ENCODE measurements around the gene ARHGAP22. TPM values are rescaled to one million over a fixed set of nuclear protein-coding genes. Genes with fewer than 3 reads are reported as not detected.

The ARHGAP22 gene
- total RNA-seq, 1 donor from 2014 or later: 1.9 TPM

- no peaks in the 10 kb centered on the region for H3K9me3 Mint-ChIP-seq (ENCODE audit: unreplicated experiment)
- H3K4me1 Mint-ChIP-seq (ENCODE audit: unreplicated experiment): peaks cover 24% of the 10 kb centered on the region
- TF ChIP-seq, protein P1, sequence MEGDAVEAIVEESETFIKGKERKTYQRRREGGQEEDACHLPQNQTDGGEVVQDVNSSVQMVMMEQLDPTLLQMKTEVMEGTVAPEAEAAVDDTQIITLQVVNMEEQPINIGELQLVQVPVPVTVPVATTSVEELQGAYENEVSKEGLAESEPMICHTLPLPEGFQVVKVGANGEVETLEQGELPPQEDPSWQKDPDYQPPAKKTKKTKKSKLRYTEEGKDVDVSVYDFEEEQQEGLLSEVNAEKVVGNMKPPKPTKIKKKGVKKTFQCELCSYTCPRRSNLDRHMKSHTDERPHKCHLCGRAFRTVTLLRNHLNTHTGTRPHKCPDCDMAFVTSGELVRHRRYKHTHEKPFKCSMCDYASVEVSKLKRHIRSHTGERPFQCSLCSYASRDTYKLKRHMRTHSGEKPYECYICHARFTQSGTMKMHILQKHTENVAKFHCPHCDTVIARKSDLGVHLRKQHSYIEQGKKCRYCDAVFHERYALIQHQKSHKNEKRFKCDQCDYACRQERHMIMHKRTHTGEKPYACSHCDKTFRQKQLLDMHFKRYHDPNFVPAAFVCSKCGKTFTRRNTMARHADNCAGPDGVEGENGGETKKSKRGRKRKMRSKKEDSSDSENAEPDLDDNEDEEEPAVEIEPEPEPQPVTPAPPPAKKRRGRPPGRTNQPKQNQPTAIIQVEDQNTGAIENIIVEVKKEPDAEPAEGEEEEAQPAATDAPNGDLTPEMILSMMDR (IDR thresholded peaks at IDR 0.05; ENCODE audit: unreplicated experiment): no peak
- H3K4me3 Mint-ChIP-seq (ENCODE audit: unreplicated experiment): no peak overlapping the region
- no peak for DNase-seq (ENCODE audit: low spot score)
- H3K27ac Mint-ChIP-seq (ENCODE audit: unreplicated experiment): no peak overlapping the region
- H3K36me3 Mint-ChIP-seq (ENCODE audit: low read depth, unreplicated experiment): no peaks in the 10 kb centered on the region
- H3K27me3 Mint-ChIP-seq (ENCODE audit: unreplicated experiment): peaks cover 2% of the 10 kb centered on the region
Measured at GRCh38 chr10:48507933-48508790, 96.7 kb downstream of the ARHGAP22 start.

DNA sequence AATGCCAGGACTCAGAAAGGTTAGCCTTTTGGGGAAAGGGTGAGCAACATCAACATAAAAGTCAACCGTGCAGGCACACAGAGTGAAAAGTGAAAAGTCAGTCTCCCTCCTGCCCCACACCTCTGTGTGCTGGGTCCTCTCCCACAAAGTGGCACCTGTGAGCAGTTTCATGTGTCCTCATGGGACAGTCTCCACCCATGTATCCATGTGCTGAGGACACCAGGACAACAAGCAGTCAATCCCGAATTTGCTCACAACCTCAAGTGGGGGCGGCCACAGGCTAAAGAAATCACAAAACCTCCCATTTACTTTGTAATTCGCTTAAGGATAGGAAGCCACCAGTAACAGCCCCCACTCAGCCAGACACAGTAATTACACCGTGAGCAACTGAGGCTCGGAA lies 97.4 kb downstream of the ARHGAP22 start:
- H3K27ac Mint-ChIP-seq (ENCODE audit: unreplicated experiment): no peak overlapping the region
- no peaks in the 10 kb centered on the region for H3K9me3 Mint-ChIP-seq (ENCODE audit: unreplicated experiment)
- H3K4me3 Mint-ChIP-seq (ENCODE audit: unreplicated experiment): no peak overlapping the region
- no peaks in the 10 kb centered on the region for H3K36me3 Mint-ChIP-seq (ENCODE audit: low read depth, unreplicated experiment)
- DNase-seq (ENCODE audit: low spot score): no peak
- H3K4me1 Mint-ChIP-seq (ENCODE audit: unreplicated experiment): peaks cover 24% of the 10 kb centered on the region
- TF ChIP-seq, protein P1 (IDR thresholded peaks at IDR 0.05; ENCODE audit: unreplicated experiment): no peak
- H3K27me3 Mint-ChIP-seq (ENCODE audit: unreplicated experiment): peaks cover 2% of the 10 kb centered on the region

DNA sequence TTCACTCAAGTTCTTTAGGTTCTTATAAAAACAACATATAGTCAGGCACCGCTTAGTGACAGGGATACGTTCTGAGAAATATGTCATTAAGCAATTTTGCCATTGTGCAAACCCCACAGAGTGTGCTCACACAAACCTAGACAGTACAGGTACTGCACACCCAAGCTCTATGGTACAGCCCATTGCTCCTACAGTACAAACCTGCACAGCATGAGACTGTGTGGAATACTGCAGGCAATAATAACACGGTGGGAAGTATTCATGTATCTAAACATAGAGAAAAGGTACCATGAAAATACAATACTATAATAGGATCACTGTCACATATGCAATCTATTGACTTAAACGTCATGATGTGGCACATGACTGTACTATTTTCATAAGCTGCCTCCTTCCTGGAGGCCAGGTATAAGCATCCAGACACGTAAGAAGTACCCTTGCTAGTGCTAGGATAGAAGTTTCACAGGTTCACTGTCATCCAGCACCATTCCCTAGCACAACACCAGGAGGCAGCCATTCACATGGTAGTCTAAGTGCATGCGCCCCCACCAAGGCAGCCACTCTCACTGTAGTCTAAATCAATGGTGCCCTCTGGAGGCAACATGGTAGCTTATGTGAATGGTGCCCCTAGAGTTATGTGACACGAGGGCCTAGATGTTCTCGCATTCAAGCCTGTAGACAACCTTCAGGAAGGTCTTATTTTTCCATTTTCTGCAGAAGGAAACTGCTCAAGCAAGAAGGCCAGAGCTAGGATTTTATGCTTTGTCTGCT lies 98.5 kb downstream of the ARHGAP22 start:
- Mint-ChIP-seq H3K36me3 (ENCODE audit: low read depth, unreplicated experiment) (no peaks in the 10 kb centered on the region), H3K4me1 (ENCODE audit: unreplicated experiment) (peaks cover 15% of the 10 kb centered on the region), H3K27ac (ENCODE audit: unreplicated experiment) (no peak overlapping the region), H3K9me3 (ENCODE audit: unreplicated experiment) (no peaks in the 10 kb centered on the region), H3K27me3 (ENCODE audit: unreplicated experiment) (peaks cover 2% of the 10 kb centered on the region), H3K4me3 (ENCODE audit: unreplicated experiment) (no peak overlapping the region)
- no peak for DNase-seq (ENCODE audit: low spot score)
- TF ChIP-seq, protein P1 (IDR thresholded peaks at IDR 0.05; ENCODE audit: unreplicated experiment): no peak

GRCh38 chr10:48505394-48506112 lies 99.3 kb downstream of the ARHGAP22 start:
- peaks cover 15% of the 10 kb centered on the region for H3K4me1 Mint-ChIP-seq (ENCODE audit: unreplicated experiment)
- H3K36me3 Mint-ChIP-seq (ENCODE audit: low read depth, unreplicated experiment): no peaks in the 10 kb centered on the region
- H3K27ac Mint-ChIP-seq (ENCODE audit: unreplicated experiment): no peak overlapping the region
- TF ChIP-seq, protein P1 (IDR thresholded peaks at IDR 0.05; ENCODE audit: unreplicated experiment): peak; percentile 35
- no peaks in the 10 kb centered on the region for H3K9me3 Mint-ChIP-seq (ENCODE audit: unreplicated experiment)
- peaks cover 2% of the 10 kb centered on the region for H3K27me3 Mint-ChIP-seq (ENCODE audit: unreplicated experiment)
- H3K4me3 Mint-ChIP-seq (ENCODE audit: unreplicated experiment): no peak overlapping the region
- DNase-seq (ENCODE audit: low spot score): no peak
